Cardiac ventricle fibroblast (primary cell): ENCODE measurements around the gene OR2T34. TPM values are rescaled to one million over a fixed set of nuclear protein-coding genes. Genes with fewer than 3 reads are reported as not detected.

Experiments
- total RNA-seq: library from RNA; depleted of rRNA; stranded (reverse); fragments of >200 nt; gene quantifications from 2 replicates; pipeline ENCODE4 v1.2.3, GENCODE V29; 2015

The OR2T34 gene, protein sequence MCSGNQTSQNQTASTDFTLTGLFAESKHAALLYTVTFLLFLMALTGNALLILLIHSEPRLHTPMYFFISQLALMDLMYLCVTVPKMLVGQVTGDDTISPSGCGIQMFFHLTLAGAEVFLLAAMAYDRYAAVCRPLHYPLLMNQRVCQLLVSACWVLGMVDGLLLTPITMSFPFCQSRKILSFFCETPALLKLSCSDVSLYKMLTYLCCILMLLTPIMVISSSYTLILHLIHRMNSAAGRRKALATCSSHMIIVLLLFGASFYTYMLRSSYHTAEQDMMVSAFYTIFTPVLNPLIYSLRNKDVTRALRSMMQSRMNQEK
- total RNA-seq: not detected in 2 replicates

DNA sequence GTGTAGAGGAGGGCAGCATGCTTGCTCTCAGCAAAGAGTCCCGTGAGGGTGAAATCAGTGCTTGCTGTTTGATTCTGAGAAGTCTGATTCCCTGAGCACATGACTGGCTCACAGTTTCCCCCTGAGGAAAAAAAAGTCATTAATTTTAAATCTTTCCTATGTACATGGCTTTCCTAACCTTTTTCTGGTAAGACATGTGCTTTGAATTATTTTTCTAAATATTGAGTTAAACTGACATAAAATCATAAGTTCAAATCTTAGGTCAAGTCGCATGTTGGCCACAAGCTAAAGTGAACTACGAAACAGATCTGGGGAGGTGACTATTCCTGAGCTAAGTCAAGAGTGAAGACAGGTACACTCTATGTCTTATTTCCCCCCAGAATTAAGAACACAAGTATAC, at the start of gene OR2T34:
OR2T34 (minus strand) TSS at position 101 of the 400 bp plus-strand sequence; CDS start at position 101, 0 bp downstream.

DNA sequence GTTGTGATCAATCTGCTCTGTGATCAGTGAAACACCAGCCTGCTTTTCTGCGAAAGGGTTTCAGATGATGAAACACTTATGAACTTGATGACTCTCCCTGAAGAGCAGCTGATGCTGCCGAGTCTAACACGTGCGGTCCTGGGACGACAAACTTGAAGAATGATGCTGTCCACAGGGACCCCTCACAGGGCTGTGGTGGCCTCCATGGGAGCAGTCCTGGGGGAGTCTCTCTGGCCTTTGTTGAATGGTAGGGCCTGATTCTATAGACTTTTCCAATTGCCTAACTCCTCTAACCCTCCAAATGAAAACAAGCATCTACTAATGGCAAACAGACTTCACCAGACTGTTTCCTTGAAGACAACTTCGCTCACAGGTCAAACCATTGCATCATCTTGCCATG, 23.0 kb upstream of the OR2T34 start, which contains the start of gene OR2T10:
OR2T10 (minus strand) TSS at position 112 of the 400 bp plus-strand sequence. CDS start 3,932 bp downstream, outside the sequence.

DNA sequence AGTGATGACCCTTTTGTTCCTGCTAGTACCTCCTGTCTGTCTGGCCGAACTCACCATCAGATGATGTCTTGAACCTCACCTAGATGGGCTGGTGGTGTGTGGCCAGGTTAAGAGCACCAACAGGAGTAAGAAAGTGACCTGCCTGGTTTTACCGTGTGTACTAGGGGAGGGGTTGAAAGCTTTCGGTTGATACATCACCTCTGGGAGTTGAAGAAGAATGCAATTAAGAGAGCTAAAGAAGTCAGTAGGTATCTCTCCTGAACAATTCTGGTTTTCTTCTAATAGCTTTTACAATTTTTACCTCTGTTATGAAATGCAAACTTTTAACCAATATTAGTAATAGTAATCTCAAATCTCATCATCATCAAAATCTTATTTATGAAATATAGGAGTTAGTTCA, 11.9 kb downstream of the OR2T34 start, which contains the start of gene OR2T29:
OR2T29 (minus strand) TSS at position 101 of the 400 bp plus-strand sequence. CDS start 3,281 bp downstream, outside the sequence.

Other genes with a start within 250 kb of the OR2T34 start
- not detected in 2 replicates for gene OR14C36, start 226.0 kb downstream of the OR2T34 start, total RNA-seq
- gene OR2T4, start 213.1 kb downstream of the OR2T34 start, total RNA-seq: not detected in 2 replicates
- not detected in 2 replicates for gene OR2T6, start 199.0 kb downstream of the OR2T34 start, total RNA-seq
- gene OR2T1, start 171.7 kb downstream of the OR2T34 start, total RNA-seq: not detected in 2 replicates
- not detected in 2 replicates for gene OR2T2, start 129.1 kb downstream of the OR2T34 start, total RNA-seq
- not detected in 2 replicates for gene OR2T3, start 101.4 kb downstream of the OR2T34 start, total RNA-seq
- gene OR2T5, start 86.2 kb downstream of the OR2T34 start, total RNA-seq: not detected in 2 replicates
- not detected in 2 replicates for gene OR2G6, start 66.7 kb downstream of the OR2T34 start, total RNA-seq
- gene OR2T29, start 12.0 kb downstream of the OR2T34 start, total RNA-seq: not detected in 2 replicates
- gene OR2T10, start 22.9 kb upstream of the OR2T34 start, total RNA-seq: not detected in 2 replicates
- gene OR2T11, start 60.3 kb upstream of the OR2T34 start, total RNA-seq: not detected in 2 replicates
- not detected in 2 replicates for gene OR2T35, start 70.5 kb upstream of the OR2T34 start, total RNA-seq
- not detected in 2 replicates for gene OR2T27, start 80.8 kb upstream of the OR2T34 start, total RNA-seq
- gene OR14I1, start 128.0 kb upstream of the OR2T34 start, total RNA-seq: not detected in 2 replicates
- gene LYPD8, start 181.0 kb upstream of the OR2T34 start, total RNA-seq: not detected in 2 replicates